Calu3 (cell line): ENCODE results near the gene KCNQ5. TPM values are rescaled to one million over a fixed set of nuclear protein-coding genes. Genes with fewer than 3 reads are reported as not detected.

ENCODE experiments used
- BruUV-seq: library from RNA; stranded (reverse); fragments of 400-500 nt; replicated peaks from 2 replicates; lab custom pipeline; 2021; lab: Mats Ljungman, UMichigan
- CTCF ChIA-PET: fragments of 300-600 bp; sonication (Branson Sonifier 250); formaldehyde crosslinking; loops from one replicate; lab custom pipeline; 2022; ENCODE audit warnings: antibody characterized with exemption; lab: Charles Lee
- DNase-seq: peaks from one replicate; pipeline ENCODE4 v3.0.0; 2022
- H3K27ac Mint-ChIP-seq: one replicate; pipeline ENCODE4 v1.8.0; 2022; ENCODE audit warnings: mixed read lengths; ENCODE audit not compliant: unreplicated experiment
- H3K27me3 Mint-ChIP-seq: one replicate; pipeline ENCODE4 v1.8.0; 2022; ENCODE audit warnings: mixed read lengths; ENCODE audit not compliant: unreplicated experiment
- H3K36me3 Mint-ChIP-seq: one replicate; pipeline ENCODE4 v1.8.0; 2022; ENCODE audit warnings: mild to moderate bottlenecking, moderate library complexity, mixed read lengths; ENCODE audit not compliant: insufficient read depth, unreplicated experiment
- H3K4me1 Mint-ChIP-seq: one replicate; pipeline ENCODE4 v1.8.0; 2022; ENCODE audit warnings: mild to moderate bottlenecking, low read depth, mixed read lengths; ENCODE audit not compliant: unreplicated experiment
- H3K4me3 Mint-ChIP-seq: one replicate; pipeline ENCODE4 v1.8.0; 2022; ENCODE audit warnings: mild to moderate bottlenecking, low read depth, moderate library complexity, mixed read lengths; ENCODE audit not compliant: unreplicated experiment
- H3K9me3 Mint-ChIP-seq: one replicate; pipeline ENCODE4 v1.8.0; 2022; ENCODE audit warnings: low read depth, mixed read lengths; ENCODE audit not compliant: unreplicated experiment
- CTCF ChIP-seq: fragments of 200-600 bp; IDR thresholded peaks from one replicate; pipeline ENCODE4 v1.8.0; 2022; ENCODE audit warnings: antibody characterized with exemption; ENCODE audit not compliant: unreplicated experiment
- intact Hi-C: fragments of 100-400 bp; cut with micrococcal nuclease; formaldehyde crosslinking; loops from one replicate; pipeline ENCODE4 v1.10.0; 2022; ENCODE audit not compliant: unreplicated experiment
- total RNA-seq: library from RNA; stranded (reverse); gene quantifications from 2 replicates; pipeline ENCODE4 v1.2.3, GENCODE V29; 2022

The KCNQ5 gene
- total RNA-seq, 1 experiment from 2014 or later = not detected

- H3K4me3 Mint-ChIP-seq = no peak overlapping the region
- intact Hi-C loops = no loop called here
- no peaks in the 10 kb centered on the region for H3K27me3 Mint-ChIP-seq
- H3K4me1 Mint-ChIP-seq = no peaks in the 10 kb centered on the region
- no peak for TF ChIP-seq CTCF
- H3K36me3 Mint-ChIP-seq = no peaks in the 10 kb centered on the region
- DNase-seq = no peak
- CTCF ChIA-PET = no interaction called here
- H3K27ac Mint-ChIP-seq = no peak overlapping the region
- peaks cover 4% of the 10 kb centered on the region for H3K9me3 Mint-ChIP-seq
- BruUV-seq = no TSS peak
These were observed 91.0 kb downstream of the KCNQ5 start for GRCh38 chr6:72712910-72713309.

- Mint-ChIP-seq H3K4me1 (no peaks in the 10 kb centered on the region), H3K27me3 (no peaks in the 10 kb centered on the region), H3K9me3 (peaks cover 4% of the 10 kb centered on the region), H3K4me3 (no peak overlapping the region), H3K27ac (no peak overlapping the region), H3K36me3 (no peaks in the 10 kb centered on the region)
- CTCF ChIA-PET = no interaction called here
- TF ChIP-seq CTCF = no peak
- DNase-seq = no peak
- no TSS peak for BruUV-seq
- intact Hi-C loops = no loop called here
These were observed 93.3 kb downstream of the KCNQ5 start for GRCh38 chr6:72715119-72715518.

GRCh38 chr6:72716916-72717315, 95.1 kb downstream of the KCNQ5 start:
- Mint-ChIP-seq H3K27ac (no peak overlapping the region), H3K4me1 (no peaks in the 10 kb centered on the region), H3K4me3 (no peak overlapping the region), H3K9me3 (no peaks in the 10 kb centered on the region), H3K36me3 (no peaks in the 10 kb centered on the region), H3K27me3 (no peaks in the 10 kb centered on the region)
- intact Hi-C loops = no loop called here
- BruUV-seq = no TSS peak
- no peak for DNase-seq
- TF ChIP-seq CTCF = no peak
- CTCF ChIA-PET = no interaction called here

GRCh38 chr6:72720464-72720863, 98.6 kb downstream of the KCNQ5 start:
- no TSS peak for BruUV-seq
- no peaks in the 10 kb centered on the region for H3K9me3 Mint-ChIP-seq
- H3K27me3 Mint-ChIP-seq = no peaks in the 10 kb centered on the region
- TF ChIP-seq CTCF = no peak
- H3K27ac Mint-ChIP-seq = no peak overlapping the region
- no peak for DNase-seq
- intact Hi-C loops = no loop called here
- H3K4me1 Mint-ChIP-seq = no peaks in the 10 kb centered on the region
- no peak overlapping the region for H3K4me3 Mint-ChIP-seq
- H3K36me3 Mint-ChIP-seq = no peaks in the 10 kb centered on the region
- CTCF ChIA-PET = no interaction called here
